Prostate gland (tissue), 2 donors: ENCODE measurements around the gene MTMR3. TPM values are rescaled to one million over a fixed set of nuclear protein-coding genes. Genes with fewer than 3 reads are reported as not detected.

ENCODE experiments used
- DNase-seq: peaks from one replicate; pipeline ENCODE4 v3.0.0-alpha.2; 2019; ENCODE audit warnings: low spot score
- H3K27ac ChIP-seq, 2 donors: fragments of 200-600 bp; sonication (generic); 2 replicates each; pipeline ENCODE4 v1.5.1; 2017 to 2019
- H3K27me3 ChIP-seq: fragments of 200-600 bp; sonication (generic); replicated peaks from 2 replicates; pipeline ENCODE4 v1.5.1; 2019; ENCODE audit not compliant: insufficient read depth
- H3K36me3 ChIP-seq, 2 donors: fragments of 200-600 bp; sonication (generic); 1 replicate in 1 of 2; 2 replicates in 1 of 2; pipeline versions ENCODE4 v1.5.1 to v1.8.1; 2017 to 2019
- H3K4me1 ChIP-seq: fragments of 200-600 bp; sonication (generic); replicated peaks from 2 replicates; pipeline ENCODE4 v1.5.1; 2019
- H3K4me3 ChIP-seq, 2 donors: fragments of 200-600 bp; sonication (generic); 2 replicates each; pipeline ENCODE4 v1.5.1; 2017 to 2019
- H3K9me3 ChIP-seq: fragments of 200-600 bp; sonication (generic); 2 replicates; pipeline ENCODE4 v1.5.1; 2017
- CTCF ChIP-seq, 4 experiments: fragments of 200-600 bp in 2 of 4; fragments of 450-650 bp in 2 of 4; sonication (generic) in 2 of 4; IDR thresholded peaks; 1 replicate in 3 of 4; 2 replicates in 1 of 4; pipeline ENCODE4 v1.5.1; 2016 to 2019; ENCODE audit warnings: antibody characterized with exemption in 4 of 4, mild to moderate bottlenecking in 2 of 4, moderate library complexity in 2 of 4
- POLR2A ChIP-seq: fragments of 450-650 bp; IDR thresholded peaks from one replicate; pipeline ENCODE4 v1.6.1; 2016; ENCODE audit warnings: antibody characterized with exemption, mild to moderate bottlenecking
- POLR2AphosphoS5 ChIP-seq: sonication (generic); formaldehyde crosslinking; IDR thresholded peaks from one replicate; pipeline ENCODE4 v1.6.1; 2017; ENCODE audit warnings: antibody characterized with exemption
- WGBS: methylation state at CpG from one replicate; pipeline ENCODE4 v1.1.5; 2018; 5-methylcytosine and 5-hydroxymethylcytosine counted together
- intact Hi-C: fragments of 100-400 bp; cut with DNase I; formaldehyde crosslinking; loops from one replicate; pipeline ENCODE4 v1.14.2; 2022
- total RNA-seq, 2 donors: library from RNA; depleted of rRNA; stranded (reverse); fragments of >200 nt; gene quantifications; one replicate each; pipeline ENCODE4 v1.1.0, GENCODE V29; 2016

MTMR3 gene
- total RNA-seq, 2 donors from 2014 or later: 37.9 to 93.7 TPM

- H3K27me3 ChIP-seq: no peaks in the 10 kb centered on the region
- peaks cover 12 to 15% of the 10 kb centered on the region in 2 donors for H3K36me3 ChIP-seq
- no peaks in the 10 kb centered on the region for H3K9me3 ChIP-seq
- no peak overlapping the region for H3K27ac ChIP-seq
- whole genome bisulfite sequencing: 94% methylated on average over 1 of the region's 1 CpG
- H3K4me3 ChIP-seq: no peak overlapping the region
- peaks cover under 1% of the 10 kb centered on the region for H3K4me1 ChIP-seq
- no peak for TF ChIP-seq POLR2A
- no peak for TF ChIP-seq POLR2AphosphoS5
- no peak for TF ChIP-seq CTCF (IDR thresholded peaks at IDR 0.05)
- no peak for DNase-seq
- intact Hi-C loops: no loop called here
Observed at GRCh38 chr22:30015846-30016245, 132.9 kb downstream of the MTMR3 start.

- 95% methylated on average over 4 of the region's 4 CpGs for WGBS
Observed at GRCh38 chr22:30016596-30016995, 133.6 kb downstream of the MTMR3 start.

GRCh38 chr22:30017375-30018223 lies 134.6 kb downstream of the MTMR3 start:
- H3K4me3 ChIP-seq: no peak overlapping the region
- intact Hi-C loops: no loop called here
- no peaks in the 10 kb centered on the region for H3K9me3 ChIP-seq
- no peaks in the 10 kb centered on the region for H3K27me3 ChIP-seq
- TF ChIP-seq POLR2A (no peak), CTCF (IDR thresholded peaks at IDR 0.05) (no peak), POLR2AphosphoS5 (no peak)
- no peak for DNase-seq
- 90% methylated on average over 4 of the region's 4 CpGs for WGBS
- H3K27ac ChIP-seq: no peak overlapping the region
- peaks cover 16% of the 10 kb centered on the region for H3K4me1 ChIP-seq
- peaks cover 12 to 15% of the 10 kb centered on the region in 2 donors for H3K36me3 ChIP-seq

More at GRCh38 chr22:30016596-30016995, 133.6 kb downstream of the MTMR3 start:
- no peak overlapping the region for H3K4me3 ChIP-seq
- peaks cover 12 to 15% of the 10 kb centered on the region in 2 donors for H3K36me3 ChIP-seq
- intact Hi-C loops: no loop called here
- no peaks in the 10 kb centered on the region for H3K9me3 ChIP-seq
- no peak overlapping the region for H3K27ac ChIP-seq
- peaks cover 8% of the 10 kb centered on the region for H3K4me1 ChIP-seq
- no peak for DNase-seq
- TF ChIP-seq CTCF (IDR thresholded peaks at IDR 0.05) (no peak), POLR2AphosphoS5 (no peak), POLR2A (no peak)
- H3K27me3 ChIP-seq: no peaks in the 10 kb centered on the region

- 95% methylated on average over 9 of the region's 9 CpGs for WGBS
- Histone ChIP-seq H3K9me3 (no peaks in the 10 kb centered on the region), H3K4me1 (peaks cover 16% of the 10 kb centered on the region), H3K27ac (peak overlapping the region in 1 of 2 donors; percentile 75), H3K36me3 (peaks cover 12 to 15% of the 10 kb centered on the region in 2 donors), H3K4me3 (no peak overlapping the region), H3K27me3 (no peaks in the 10 kb centered on the region)
- intact Hi-C loops: no loop called here
- no peak for TF ChIP-seq POLR2A
- TF ChIP-seq POLR2AphosphoS5: no peak
- no peak for TF ChIP-seq CTCF (IDR thresholded peaks at IDR 0.05)
- DNase-seq: no peak
Observed at GRCh38 chr22:30020511-30020910, 137.5 kb downstream of the MTMR3 start.

- H3K27ac ChIP-seq: peak overlapping the region; percentile 7 to 75
- H3K4me1 ChIP-seq: peaks cover 16% of the 10 kb centered on the region
- no peaks in the 10 kb centered on the region for H3K27me3 ChIP-seq
- H3K9me3 ChIP-seq: no peaks in the 10 kb centered on the region
- intact Hi-C loops: no loop called here
- 87% methylated on average over 3 of the region's 3 CpGs for WGBS
- no peak for TF ChIP-seq POLR2A
- TF ChIP-seq CTCF (IDR thresholded peaks at IDR 0.05): no peak
- TF ChIP-seq POLR2AphosphoS5: no peak
- peaks cover 11 to 22% of the 10 kb centered on the region in 2 donors for H3K36me3 ChIP-seq
- no peak for DNase-seq
- H3K4me3 ChIP-seq: no peak overlapping the region
Observed at GRCh38 chr22:30021338-30021737, 138.4 kb downstream of the MTMR3 start.
